ENCODE results near the gene MAN1A1. TPM values are rescaled to one million over a fixed set of nuclear protein-coding genes. Genes with fewer than 3 reads are reported as not detected.

The MAN1A1 gene
- total RNA-seq, 1 donor from 2014 or later, result 2.9 TPM

DNA sequence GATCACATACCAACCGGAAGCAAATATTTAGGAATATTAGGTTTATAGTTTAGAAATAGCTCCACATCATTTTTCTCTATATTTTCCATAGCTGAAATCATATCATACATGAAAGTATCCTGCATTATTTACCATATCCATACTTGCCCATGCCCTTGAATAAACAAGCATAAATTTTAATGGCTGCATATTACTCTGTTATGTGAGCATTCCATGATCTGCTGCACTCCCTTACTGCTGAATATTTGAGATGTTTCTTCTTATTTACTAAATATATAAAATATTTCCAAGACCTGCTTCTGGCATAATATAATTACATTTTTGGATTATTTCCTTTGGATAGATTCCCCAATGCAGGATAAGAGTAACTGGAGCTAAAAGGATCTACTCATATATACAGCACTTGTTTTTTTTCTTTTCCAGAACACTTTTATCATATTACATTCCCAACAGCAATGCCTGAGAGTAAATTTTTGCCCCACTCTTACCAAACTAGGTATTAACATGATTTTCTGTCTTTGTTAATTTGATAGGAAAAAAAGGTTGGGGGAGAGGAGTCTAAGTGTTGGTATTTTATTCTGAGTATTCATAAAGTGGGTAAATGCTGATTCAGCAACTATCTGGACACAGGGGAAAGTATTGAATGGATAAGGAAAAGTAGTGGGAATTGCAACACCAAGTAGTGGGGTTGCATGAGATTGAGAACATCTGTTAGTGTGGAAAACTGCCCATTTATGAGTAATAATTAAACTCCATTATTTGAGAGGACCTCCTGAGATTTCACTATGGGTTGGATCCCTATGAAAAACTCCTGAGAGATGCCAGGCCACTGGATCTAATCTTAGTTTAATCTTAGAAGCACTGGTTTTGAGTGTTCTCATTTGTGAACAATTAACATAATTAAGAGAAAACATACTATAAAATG lies 76.0 kb downstream of the MAN1A1 start:
- no peaks in the 10 kb centered on the region for H3K36me3 ChIP-seq (ENCODE audit: control insufficient read depth, insufficient read depth, low read length)
- no peak for TF ChIP-seq CTCF (IDR thresholded peaks at IDR 0.05; ENCODE audit: insufficient read depth, low read length, severe bottlenecking)
- no peak for DNase-seq (ENCODE audit: low read depth)
- no peak for FAIRE-seq
- H3K4me3 ChIP-seq (ENCODE audit: low read depth, low read length), result no peak overlapping the region
- no peaks in the 10 kb centered on the region for H3K27me3 ChIP-seq (ENCODE audit: control insufficient read depth, insufficient read depth, low read length)

DNA sequence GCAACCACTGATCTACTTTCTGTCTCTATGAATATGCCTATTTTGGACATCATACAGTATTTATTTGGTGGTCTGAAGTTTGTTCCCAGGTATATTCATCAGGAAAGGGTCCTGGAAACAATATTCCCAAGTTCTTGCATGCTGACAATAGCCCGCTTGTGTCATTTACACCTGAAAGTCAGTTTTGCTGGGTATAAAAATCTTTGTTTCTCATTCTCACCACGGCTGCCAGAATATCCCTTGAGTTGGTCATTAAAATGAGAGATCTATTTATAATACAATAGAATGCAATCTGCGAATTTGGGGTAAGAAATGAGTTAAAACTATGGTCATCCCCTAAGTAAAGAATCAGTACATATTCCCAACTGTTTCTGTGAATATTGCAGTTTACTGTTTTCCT lies 79.0 kb downstream of the MAN1A1 start:
- no peak for TF ChIP-seq CTCF (IDR thresholded peaks at IDR 0.05; ENCODE audit: insufficient read depth, low read length, severe bottlenecking)
- Histone ChIP-seq H3K4me3 (ENCODE audit: low read depth, low read length) (no peak overlapping the region), H3K36me3 (ENCODE audit: control insufficient read depth, insufficient read depth, low read length) (no peaks in the 10 kb centered on the region), H3K27me3 (ENCODE audit: control insufficient read depth, insufficient read depth, low read length) (no peaks in the 10 kb centered on the region)
- DNase-seq (ENCODE audit: low read depth) (no peak), FAIRE-seq (no peak)

GRCh38 chr6:119269266-119270103 lies 80.1 kb downstream of the MAN1A1 start:
- FAIRE-seq (no peak), DNase-seq (ENCODE audit: low read depth) (no peak)
- TF ChIP-seq CTCF (IDR thresholded peaks at IDR 0.05; ENCODE audit: insufficient read depth, low read length, severe bottlenecking), result no peak
- H3K36me3 ChIP-seq (ENCODE audit: control insufficient read depth, insufficient read depth, low read length), result no peaks in the 10 kb centered on the region
- no peaks in the 10 kb centered on the region for H3K27me3 ChIP-seq (ENCODE audit: control insufficient read depth, insufficient read depth, low read length)
- no peak overlapping the region for H3K4me3 ChIP-seq (ENCODE audit: low read depth, low read length)

DNA sequence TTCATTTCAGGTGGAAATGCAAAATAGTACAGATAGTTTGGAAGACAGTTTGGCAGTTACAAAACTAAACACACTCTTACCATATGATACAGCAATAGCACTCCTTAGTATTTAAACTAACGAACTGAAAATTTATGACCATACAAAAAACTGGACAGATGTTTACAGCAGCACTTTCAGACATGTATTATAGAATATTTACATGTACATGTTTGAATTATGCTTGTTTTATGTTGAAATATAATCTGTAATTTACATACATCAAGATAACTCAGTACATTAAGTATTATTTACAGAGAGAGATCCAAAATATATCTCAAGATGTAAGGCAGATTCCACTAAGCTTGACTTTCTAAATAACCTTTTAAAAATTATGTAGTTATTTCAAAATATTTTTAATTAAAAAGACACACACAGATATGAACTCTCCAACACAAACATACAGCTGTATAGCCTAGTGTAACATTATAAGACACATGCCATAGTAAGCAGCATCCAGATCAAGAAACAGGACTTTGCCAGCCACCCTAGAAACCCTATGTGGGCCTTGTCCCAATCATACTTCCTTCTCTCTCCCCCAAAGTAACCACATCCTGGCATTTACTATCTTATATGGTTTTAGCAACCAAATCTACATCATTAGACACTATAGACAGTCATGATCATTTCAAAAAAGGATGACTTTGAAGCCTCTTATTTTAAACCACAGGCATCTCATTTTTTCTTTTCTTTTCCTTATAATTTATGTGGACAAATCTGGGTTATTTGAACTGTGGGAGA lies 82.2 kb downstream of the MAN1A1 start:
- FAIRE-seq (no peak), DNase-seq (ENCODE audit: low read depth) (no peak)
- no peak overlapping the region for H3K4me3 ChIP-seq (ENCODE audit: low read depth, low read length)
- no peaks in the 10 kb centered on the region for H3K36me3 ChIP-seq (ENCODE audit: control insufficient read depth, insufficient read depth, low read length)
- H3K27me3 ChIP-seq (ENCODE audit: control insufficient read depth, insufficient read depth, low read length), result no peaks in the 10 kb centered on the region
- no peak for TF ChIP-seq CTCF (IDR thresholded peaks at IDR 0.05; ENCODE audit: insufficient read depth, low read length, severe bottlenecking)

DNA sequence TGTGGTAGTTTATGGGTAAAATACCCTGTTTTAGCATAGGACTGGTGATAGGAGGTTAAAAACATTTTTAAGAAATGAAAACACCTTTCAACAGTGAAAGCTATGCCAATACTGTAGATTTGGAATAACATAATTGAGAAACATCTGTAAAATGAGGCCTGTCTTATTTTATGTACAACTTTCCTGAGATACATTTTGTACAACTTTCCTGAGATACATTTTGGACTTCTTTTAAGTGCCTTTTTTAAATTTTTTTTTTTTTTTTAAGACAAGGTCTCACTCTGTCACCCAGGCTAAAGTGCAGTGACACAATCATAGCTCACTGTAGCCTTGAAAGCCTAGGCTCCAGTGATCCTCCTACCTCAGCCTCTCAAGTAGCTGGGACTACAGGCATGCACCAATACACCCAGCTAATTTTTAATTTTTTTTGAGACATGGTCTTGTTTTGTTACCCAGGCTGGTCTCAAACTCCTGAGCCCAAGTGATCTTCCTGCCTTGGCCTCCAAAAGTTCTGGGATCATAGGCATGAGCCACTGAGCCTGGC lies 84.6 kb downstream of the MAN1A1 start:
- no peak for TF ChIP-seq CTCF (IDR thresholded peaks at IDR 0.05; ENCODE audit: insufficient read depth, low read length, severe bottlenecking)
- no peak overlapping the region for H3K4me3 ChIP-seq (ENCODE audit: low read depth, low read length)
- DNase-seq (ENCODE audit: low read depth) (no peak), FAIRE-seq (no peak)
- no peaks in the 10 kb centered on the region for H3K36me3 ChIP-seq (ENCODE audit: control insufficient read depth, insufficient read depth, low read length)
- no peaks in the 10 kb centered on the region for H3K27me3 ChIP-seq (ENCODE audit: control insufficient read depth, insufficient read depth, low read length)

Data from bronchial epithelial cell (primary cell).